NCI-H2107 treated with DMSO at 0.1 percent for 48 hours (cell line): ENCODE measurements around the gene THADA.
"Not testable (repeated sequence)": the region's sequence is repeated elsewhere in the genome, so short reads cannot be mapped to it uniquely, and the experiment has no call there.

Experiments used
- DNase-seq: peaks from one replicate; lab custom pipeline; 2025; ENCODE audit not compliant: unreplicated experiment; lab: John Stamatoyannopoulos, UW

THADA gene

DNA sequence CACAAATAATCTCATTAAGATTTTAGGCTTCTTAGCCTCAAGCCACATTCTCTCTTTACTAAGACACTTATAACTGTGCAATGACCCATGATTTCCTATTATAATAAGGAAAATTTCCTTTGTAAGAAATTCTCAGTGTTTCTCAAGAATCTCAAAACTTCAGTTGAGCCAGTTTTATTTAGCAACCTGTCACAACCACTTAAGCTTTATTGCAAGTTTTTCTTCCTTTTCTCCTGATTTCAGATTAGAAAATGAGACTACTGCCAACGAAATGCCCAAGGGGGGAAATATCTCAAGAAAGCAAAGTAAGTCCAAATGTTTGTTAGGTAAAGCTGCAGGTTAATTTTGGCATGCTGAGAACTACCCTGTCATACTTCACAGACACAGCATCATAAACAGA lies 178.5 kb downstream of the THADA start:
- DNase-seq = no peak

DNA sequence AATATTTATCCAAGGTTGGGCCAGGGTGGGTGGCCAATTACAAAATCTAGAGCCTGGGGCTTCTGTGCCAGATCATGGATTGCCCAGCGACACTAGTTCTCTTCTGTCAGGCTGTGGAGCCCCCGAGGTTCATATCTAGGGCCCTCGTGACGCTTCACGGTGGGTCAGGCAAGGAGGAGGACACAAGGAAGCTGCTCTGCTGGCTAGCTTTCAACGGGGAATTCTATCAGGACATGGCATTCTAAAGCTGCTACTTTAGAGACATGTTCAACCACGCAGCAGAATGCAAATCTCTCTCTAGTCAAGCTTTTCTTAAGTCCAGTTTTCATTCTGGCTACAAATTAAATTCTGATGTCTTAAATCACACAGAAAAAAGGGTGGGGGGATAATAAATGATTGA lies 180.2 kb downstream of the THADA start:
- no peak for DNase-seq

DNA sequence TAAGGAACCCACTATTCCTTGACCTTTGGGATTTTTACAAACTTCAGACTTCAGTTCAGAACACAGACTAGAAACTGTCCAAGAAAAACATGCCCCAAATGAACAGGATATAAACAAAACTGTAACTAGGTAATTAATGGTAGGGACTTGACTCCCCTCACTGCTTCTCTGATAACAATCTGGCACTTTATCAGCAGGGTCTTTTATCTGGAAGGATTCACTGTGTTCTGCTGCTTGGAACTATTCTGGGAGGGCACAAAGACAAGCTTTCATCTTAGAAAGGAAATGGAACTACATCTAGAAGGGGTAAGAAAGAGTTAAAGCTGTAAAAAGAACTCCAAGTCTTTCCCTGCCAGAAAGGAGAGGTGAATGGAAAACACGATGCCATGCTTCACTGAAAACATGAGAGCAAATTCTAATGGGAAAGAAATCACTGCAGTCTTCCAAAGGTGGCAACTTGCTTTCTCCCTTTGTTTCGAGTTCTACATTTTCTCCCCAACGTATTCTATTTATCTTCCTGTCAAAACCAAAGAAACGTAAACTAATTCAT lies 181.2 kb downstream of the THADA start:
- DNase-seq = no peak

DNA sequence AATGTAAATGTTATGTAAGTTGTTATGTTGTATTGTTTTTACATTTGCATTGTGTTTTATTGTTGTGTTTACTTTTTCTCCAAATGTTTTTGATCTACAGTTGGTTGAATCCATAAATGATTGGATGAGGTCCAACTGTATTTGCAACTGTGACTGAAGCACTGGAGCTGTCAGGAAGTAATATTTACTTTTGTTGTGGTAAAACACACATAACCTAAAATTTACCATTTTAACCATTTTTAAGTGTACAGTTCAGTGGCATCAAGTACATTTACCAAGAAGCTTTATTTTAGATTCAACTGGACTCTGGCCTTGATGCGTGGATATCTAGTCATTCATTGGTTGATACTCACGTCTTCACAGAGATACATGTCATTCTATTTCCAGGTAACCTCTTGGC lies 181.8 kb downstream of the THADA start:
- DNase-seq = no peak

DNA sequence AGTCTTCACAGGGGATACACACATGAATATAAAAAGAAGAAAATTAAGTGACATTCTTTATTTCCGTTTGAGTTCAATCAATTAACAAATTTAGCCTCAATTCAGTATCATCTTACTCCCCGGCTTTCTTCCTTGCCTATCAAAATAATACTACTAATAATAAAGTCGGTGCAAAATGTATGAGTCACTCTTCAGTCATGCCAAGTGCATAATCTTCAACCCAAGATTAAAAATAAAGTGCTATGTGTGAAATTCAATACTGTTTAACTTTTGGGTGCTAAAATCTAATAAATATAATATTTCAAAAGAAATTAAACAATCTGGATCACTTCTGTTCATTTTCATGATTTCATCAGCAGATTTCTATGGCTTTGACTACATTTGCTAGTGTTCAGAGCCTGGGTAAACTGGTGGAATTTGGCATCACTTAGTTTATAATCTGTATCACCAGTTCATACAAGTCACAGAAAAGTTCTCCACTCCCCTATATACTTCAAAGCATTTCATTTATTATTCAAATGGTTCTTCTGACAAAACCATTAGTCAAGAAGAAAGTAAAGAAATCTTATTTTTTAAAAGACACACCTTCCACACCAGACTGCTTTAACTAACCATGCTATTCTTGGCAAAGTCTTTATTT lies 183.6 kb downstream of the THADA start:
- DNase-seq = no peak

DNA sequence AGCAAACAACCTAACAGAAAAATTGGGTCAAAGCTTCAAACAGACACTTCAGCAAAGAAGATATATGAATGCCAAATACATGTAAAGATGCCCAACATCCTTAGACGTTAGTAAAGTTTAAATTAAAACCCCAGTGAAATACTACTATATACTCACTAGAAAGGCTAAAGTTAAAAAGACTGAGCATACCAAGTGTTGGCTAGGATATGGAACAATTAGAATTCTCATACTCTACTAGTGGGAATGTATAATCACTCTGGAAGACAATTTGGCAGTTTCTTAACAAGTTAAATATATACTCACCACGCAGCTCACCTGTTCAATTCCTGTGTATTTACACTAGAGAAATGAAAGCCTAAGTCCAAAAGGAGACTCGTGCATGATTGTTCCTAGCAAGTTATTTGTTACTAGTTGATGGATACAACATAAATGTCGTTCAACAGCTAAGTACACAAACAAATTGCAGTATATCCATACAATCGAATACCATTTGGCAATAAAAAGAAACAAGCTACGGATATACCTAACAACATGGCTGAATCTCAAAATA lies 185.7 kb downstream of the THADA start:
- no peak for DNase-seq

DNA sequence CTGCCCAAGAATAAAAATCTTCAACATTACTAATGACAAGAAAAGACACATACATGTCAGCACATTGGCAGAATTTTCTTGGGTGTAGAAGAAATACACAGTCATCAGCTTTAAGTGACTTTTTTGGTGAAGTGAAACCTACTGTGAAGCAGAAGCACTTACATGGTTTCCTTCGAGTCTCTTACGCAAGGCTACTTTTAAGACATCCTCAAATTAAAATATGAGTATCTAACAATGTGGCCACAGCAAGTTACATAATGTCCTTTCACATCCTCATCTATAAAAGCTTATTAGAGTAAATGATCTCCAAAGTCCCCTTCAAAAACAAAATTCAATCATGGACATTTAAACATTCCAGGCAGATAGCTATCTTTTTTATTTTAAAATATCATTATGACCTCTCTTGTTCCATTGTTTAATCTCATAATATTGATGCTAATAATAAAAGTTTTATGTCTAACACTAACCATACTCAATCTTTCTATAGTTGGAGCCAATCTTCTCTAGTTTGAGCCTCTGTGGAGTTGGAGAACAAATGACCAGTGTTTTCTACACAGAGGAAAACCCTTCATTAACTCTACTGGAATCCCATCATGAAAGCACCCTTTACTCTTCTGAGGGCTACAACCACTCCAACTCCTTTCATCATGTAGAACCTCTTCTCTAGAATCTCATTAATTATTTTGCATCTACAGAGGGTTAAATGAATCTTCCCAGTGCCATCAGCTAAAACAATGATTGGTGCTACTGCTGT lies 187.3 kb downstream of the THADA start:
- no peak for DNase-seq

DNA sequence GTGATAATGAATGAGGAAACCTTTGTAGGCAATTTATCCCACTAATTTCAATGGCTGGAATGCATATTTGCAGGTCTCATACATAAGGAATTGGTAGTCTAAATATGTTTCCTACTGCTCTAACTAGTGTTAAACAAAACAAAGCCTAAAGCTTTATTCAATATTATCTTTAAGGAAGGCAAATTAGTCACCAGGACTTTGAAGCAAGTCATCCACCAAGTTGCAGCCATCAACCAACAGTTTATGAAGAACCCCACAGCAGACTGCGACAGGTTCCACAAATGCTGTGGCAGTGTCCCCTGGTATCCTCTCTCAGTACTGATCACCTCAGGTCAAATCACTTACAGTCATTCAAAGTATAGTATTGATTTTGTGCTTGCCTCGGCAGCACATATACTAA lies 187.9 kb downstream of the THADA start:
- no peak for DNase-seq

DNA sequence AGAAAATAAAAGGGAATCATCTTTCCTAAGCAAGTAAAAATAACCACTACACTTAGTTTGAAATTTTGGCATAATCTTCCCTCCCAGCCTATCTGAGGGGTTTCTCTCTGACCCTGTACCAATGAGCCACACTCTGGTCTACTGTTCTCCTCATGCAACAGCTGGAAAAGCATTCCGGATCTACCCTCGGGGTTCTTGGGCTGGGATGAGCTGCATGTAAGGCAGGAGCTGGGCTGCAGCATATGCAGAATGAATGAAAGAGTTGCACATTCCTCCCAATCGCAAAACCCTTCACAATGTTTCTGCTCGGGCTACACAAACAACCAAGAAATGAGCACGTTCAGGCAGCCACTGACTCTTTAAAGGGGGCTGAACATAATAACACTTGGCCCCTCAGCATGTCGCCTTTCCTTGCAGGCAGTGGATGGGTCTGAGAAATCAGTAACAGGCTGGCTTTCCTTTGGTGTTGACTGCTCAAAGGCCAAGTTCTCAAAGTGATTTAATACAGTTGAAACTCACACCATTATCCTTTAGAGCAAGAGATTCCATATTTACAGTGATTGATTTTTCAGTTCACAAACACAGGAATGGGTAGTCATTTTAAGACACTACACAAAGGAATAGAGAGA lies 189.1 kb downstream of the THADA start:
- DNase-seq = no peak

DNA sequence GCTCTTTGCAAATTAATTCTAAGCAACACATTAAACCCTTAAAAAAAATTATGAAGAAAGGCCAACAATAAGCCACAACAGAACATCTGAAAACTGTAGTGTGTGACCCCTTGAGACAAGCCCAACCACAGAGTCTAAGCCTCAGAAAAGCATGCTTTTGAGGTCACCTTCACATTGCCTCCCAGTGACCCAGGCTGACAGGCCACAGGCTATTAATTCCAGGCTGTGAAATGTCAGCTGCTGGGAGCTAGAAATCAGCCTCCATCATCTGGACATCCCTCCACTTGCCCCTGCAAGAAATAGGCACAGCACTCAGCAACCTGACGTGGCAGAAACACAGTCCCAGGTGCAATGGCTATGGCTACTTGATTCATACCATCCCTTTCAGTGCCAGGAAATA lies 190.0 kb downstream of the THADA start:
- DNase-seq = no peak

DNA sequence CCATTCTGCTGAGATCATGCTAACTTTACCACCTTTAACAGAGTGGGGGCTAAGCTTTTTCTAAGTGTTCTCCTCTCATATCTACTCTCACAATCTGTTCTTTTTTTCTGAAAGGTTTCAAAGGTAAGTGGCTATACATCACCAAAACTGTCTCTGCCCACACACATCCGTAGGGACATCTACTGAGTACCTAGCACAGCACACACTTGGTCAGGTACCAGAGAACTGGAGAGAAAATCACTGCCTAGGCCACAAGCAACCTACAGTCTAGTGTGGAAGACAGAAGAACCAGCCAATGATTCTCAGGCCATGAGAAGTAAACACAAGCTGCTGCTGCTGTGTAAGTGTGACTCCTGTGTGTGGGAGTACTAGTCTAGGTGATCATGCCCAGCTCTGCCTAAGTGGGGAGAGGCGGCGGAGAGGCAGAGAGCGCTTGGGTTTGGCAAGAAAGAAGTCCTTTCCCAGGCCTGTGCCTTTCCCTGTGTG lies 193.3 kb downstream of the THADA start:
- no peak for DNase-seq

DNA sequence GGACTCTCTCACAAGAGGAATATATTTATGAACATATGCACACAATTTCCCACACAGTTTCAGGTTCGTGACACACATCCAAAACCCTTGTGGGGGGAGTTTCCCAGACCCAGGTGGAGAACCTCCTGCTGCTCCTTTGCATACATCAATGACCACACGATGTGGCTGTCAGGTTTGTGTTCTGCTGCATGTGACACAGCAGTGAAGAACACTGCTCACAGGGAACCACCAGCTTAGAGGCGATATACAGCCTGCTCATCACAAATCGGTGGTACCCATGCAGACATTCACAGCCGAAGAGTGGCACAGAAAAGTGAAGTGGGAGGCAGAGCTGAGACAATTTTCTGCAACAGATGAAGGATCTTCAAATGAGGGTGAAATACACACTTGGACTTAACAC lies 193.8 kb downstream of the THADA start:
- no peak for DNase-seq

DNA sequence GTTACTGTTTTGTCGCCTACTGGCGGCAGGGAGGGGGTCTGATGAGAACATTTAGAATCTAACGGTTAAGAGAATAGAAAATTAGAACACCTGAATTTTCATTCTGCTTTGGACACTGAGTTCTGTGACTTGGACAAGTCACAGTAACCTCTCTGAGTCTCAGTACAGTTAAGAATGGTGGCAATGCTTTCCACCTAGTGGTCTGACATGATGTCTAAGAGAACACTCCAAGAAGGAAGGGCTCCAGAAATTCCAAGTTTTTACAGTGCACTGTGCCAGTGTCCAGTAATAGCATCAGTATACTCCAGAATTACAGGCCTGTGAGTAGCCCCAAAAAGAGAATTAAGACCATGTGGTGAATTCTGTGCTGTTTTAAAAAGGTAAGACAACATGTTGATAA lies 195.3 kb downstream of the THADA start:
- no peak for DNase-seq

DNA sequence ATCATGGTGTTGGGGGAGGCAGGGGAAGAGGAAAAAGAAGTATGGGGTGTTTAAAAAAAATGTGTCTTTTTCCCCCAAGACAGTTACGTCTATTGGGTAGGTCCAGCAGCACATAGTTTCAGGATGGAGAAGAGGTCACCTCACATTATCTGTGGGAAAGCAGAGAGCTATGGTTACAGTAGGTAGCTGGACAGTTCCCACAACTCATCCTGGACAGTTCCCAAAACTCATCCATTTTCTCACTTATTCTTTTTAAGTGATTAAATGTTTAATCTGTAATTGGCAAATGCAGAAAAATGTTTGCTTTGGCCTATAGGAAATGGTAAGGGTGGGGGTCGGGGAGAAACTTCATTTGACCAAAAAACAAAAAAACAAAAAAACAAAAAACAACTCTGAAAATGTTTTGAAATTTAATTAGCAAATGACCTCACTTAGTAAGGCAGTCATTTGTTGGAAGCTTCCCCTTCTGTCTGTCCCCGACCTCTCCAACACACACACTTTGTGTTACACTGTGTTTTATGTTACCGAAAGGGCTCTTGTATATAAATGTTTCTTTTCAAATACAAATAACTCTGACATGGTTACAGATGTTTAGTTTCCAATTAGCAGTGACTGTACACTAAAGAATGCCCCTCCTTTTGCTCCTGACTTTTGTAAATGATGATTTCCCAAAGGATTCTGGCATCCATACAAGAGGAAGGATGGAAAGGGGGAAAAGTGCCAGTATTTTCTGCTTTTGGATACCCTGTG lies 196.1 kb downstream of the THADA start:
- DNase-seq = no peak

DNA sequence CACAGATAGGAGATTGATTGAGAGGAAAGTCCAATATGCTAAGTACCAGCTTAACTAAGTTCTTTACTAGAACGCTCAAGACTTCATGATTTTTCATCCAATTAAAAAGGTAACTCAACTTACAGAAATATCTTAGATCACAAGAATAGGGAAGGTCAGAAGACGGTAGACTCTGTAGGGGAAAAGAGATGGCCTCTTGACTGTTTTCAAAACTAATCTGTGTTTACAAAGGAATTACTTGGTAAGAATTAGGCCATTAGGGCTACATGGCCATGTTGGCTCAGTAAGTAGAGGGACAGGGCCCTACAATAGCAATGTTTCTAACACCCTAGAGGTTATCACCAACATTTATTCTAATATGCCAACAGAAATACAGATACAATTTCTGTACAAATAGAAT lies 196.7 kb downstream of the THADA start:
- DNase-seq = no peak

DNA sequence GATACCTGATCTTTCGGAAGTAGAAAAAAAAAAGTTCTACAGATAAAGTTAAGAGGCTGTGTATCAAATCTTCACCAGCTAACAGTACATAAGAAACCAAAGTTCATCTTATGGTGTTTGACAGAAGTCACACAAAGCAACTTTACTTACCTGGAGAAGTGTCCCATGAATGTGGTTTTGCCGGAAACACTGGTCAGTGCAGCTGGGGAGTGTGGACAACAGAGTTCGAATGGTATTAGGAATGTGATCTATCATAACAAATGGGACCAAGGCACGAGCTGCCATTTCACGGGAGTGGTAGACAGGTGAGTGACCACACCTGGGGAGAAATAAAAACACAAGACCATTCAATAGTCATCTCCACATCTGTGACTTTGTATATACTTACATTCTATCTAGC lies 198.0 kb downstream of the THADA start:
- DNase-seq = no peak

DNA sequence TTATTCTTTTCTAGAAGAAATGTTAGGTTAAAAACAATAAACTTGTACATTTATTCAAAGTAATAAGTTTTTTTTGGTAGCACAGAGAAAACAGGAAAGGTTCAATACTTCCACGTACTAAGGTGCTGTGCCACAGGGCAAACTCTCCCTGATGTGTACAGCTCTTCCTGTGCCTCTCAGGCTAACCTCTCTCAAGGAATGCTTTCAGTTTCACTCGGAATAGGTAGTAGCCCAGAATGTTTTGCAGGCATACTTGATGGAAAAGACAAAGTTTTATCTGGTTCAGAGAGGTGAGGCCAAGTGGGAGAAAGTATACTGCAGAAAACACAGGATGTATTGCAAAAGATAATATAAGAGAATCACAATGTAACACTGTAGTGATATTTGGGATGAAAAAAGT lies 198.4 kb downstream of the THADA start:
- DNase-seq = no peak

DNA sequence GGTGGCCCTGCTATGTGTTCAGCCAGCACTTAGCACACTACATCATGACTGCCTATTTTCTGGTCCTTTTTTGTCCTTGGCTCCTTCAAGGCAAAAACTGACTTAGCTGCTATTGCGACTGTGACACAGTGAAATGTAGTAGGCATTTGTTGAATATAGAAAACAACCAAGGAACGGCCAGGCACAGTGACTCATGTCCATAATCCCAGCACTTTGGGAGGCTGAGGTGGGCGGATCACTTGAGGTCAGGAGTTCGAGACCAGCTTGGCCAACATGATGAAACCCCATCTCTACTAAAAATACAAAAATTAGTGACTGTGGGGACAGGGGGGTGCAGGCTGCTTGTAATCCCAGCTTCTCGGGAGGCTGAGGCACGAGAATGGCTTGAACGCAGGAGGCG lies 199.5 kb downstream of the THADA start:
- not testable (repeated sequence) for DNase-seq

DNA sequence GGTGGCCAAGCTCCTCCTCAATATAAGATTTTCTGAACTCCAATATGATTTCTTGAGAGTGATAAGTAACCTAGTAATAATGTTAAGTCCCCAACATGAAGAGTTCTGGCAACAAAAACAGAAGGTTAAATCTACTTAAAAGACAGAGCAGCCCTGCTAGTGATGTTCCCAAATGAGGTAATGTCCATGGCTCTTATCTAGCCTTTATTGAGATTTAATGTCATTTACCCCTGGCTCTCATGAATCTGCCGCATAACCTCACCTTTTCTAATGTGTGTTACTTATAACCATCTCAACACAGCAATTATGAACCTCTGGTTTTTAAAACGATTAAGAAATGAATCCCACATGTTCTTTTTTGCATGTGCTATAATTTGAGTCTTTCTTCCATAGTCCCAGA lies 201.9 kb downstream of the THADA start:
- DNase-seq = no peak

DNA sequence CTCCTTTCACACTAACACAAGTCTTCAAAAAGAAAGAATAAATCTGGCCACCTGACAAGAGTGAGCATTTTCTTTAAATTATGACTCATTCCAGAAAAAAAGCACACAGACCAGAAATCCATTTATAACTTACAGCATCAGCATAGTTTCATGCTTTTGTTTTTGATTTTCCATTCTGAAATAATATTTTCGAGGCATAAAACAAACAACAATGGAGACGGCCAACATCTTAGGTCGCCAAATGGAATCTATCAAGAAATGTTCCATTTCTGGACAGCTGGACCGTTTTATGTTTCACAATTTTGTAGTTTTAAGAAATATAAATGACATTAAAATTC lies 204.0 kb downstream of the THADA start:
- DNase-seq = no peak

DNA sequence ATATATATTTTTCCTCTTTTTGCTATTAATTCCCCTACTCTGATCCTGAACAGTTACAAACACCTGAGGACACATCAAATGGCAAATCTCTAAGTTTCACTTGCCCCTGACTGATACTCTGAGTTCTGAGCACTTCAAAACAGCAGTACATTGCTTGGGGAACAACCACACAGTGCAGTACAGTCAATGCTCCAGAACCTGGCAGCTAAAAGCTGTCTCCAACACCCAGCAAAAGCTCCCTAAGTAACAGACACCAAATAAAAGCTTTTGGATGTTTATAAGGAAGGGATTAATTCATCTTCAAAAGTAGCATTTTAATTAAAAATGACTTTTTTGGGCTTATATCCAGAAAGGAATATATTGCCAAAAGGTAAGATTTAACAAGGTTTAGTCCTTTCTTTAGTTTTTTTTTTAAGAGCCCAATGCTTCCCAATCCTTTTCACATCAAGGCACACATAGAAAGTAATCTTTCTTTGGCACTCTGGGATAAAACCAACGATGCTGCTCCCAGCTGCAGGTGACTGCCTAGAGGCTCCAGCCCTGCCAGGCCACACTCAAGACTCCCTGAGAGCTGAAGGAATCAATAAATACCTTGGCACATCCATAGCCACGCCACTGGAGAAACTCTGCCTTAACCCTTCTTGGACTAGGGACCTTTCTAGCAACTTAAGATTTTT lies 204.5 kb downstream of the THADA start:
- DNase-seq = no peak
